Hematopoietic multipotent progenitor cell treated with erythropoietin and hydrocortisone succinate and interleukin-3 and kit ligand, for 8 days (in vitro differentiated cells): ENCODE measurements around the gene PATJ.
A peak's percentile ranks its signal among the peaks of the same experiment; 100 is the strongest.

Experiments used
- DNase-seq: peaks from one replicate; pipeline ENCODE4 v3.0.0-alpha.2; 2015

The PATJ gene

GRCh38 chr1:62064829-62065407, 322.6 kb downstream of the PATJ start:
- no peak for DNase-seq

- DNase-seq, result no peak
Measured at GRCh38 chr1:62066713-62067112, 324.4 kb downstream of the PATJ start.

- DNase-seq, result no peak
Measured at GRCh38 chr1:62068416-62068843, 326.1 kb downstream of the PATJ start.

- DNase-seq, result no peak
Measured at GRCh38 chr1:62068978-62069377, 326.7 kb downstream of the PATJ start.

GRCh38 chr1:62070384-62071011, 328.2 kb downstream of the PATJ start:
- peak; percentile 22 for DNase-seq

GRCh38 chr1:62071695-62072094, 329.4 kb downstream of the PATJ start:
- no peak for DNase-seq

- DNase-seq, result peak; percentile 27
Measured at GRCh38 chr1:62076286-62076685, 334.0 kb downstream of the PATJ start.

GRCh38 chr1:62077821-62078220, 335.5 kb downstream of the PATJ start:
- DNase-seq, result no peak

- peak; percentile 49 for DNase-seq
Measured at GRCh38 chr1:62082456-62083363, 340.4 kb downstream of the PATJ start.

GRCh38 chr1:62084310-62084890, 342.1 kb downstream of the PATJ start:
- peak; percentile 26 for DNase-seq

GRCh38 chr1:62088439-62088838, 346.2 kb downstream of the PATJ start:
- no peak for DNase-seq

- DNase-seq, result no peak
Measured at GRCh38 chr1:62089570-62089969, 347.3 kb downstream of the PATJ start.

GRCh38 chr1:62090016-62090415, 347.7 kb downstream of the PATJ start:
- DNase-seq, result no peak

- DNase-seq, result no peak
Measured at GRCh38 chr1:62092110-62092509, 349.8 kb downstream of the PATJ start.

GRCh38 chr1:62093261-62093660, 351.0 kb downstream of the PATJ start:
- no peak for DNase-seq

- DNase-seq, result no peak
Measured at GRCh38 chr1:62097464-62097863, 355.2 kb downstream of the PATJ start.

GRCh38 chr1:62100442-62100841, 358.2 kb downstream of the PATJ start:
- DNase-seq, result no peak

- no peak for DNase-seq
Measured at GRCh38 chr1:62103846-62104245, 361.6 kb downstream of the PATJ start.

- DNase-seq, result no peak
Measured at GRCh38 chr1:62107923-62108322, 365.6 kb downstream of the PATJ start.

GRCh38 chr1:62109124-62109523, 366.8 kb downstream of the PATJ start:
- DNase-seq, result no peak

GRCh38 chr1:62110198-62110817, 368.0 kb downstream of the PATJ start:
- no peak for DNase-seq

- DNase-seq, result no peak
Measured at GRCh38 chr1:62111084-62111483, 368.8 kb downstream of the PATJ start.

GRCh38 chr1:62113507-62113906, 371.2 kb downstream of the PATJ start:
- DNase-seq, result no peak
